K562 (cell line): ENCODE data around the gene TMEM72. TPM values are rescaled to one million over a fixed set of nuclear protein-coding genes. Genes with fewer than 3 reads are reported as not detected.

Source experiments
- CBFA2T3 ChIP-seq: fragments of 450-650 bp; IDR thresholded peaks from 2 replicates; pipeline ENCODE4 v1.6.1; 2017
- POLR2AphosphoS5 ChIP-seq: IDR thresholded peaks from 2 replicates; pipeline ENCODE4 v1.6.1; 2011; ENCODE audit warnings: mild to moderate bottlenecking, low read depth, low read length, moderate library complexity; ENCODE audit not compliant: control insufficient read depth, insufficient read depth
- RCOR1 ChIP-seq, 2 experiments: IDR thresholded peaks; 2 replicates each; pipeline ENCODE4 v1.6.1; 2012; ENCODE audit warnings: low read depth in 2 of 2, low read length in 2 of 2, borderline replicate concordance in 1 of 2, improper control_type of control experiment in 1 of 2
- ZNF134 ChIP-seq: fragments of 250-450 bp; sonication (Bioruptor Pico); conservative IDR thresholded peaks from 2 replicates; pipeline ENCODE4 v1.4.0; 2020
- ZNF76 ChIP-seq: fragments of 250-450 bp; sonication (Bioruptor Pico); IDR thresholded peaks from 2 replicates; pipeline ENCODE4 v1.4.0; 2020; ENCODE audit warnings: mild to moderate bottlenecking, moderate library complexity, borderline replicate concordance
- polyA plus RNA-seq, 8 experiments: library from polyadenylated mRNA; depleted of rRNA in 4 of 8; stranded (reverse) in 5 of 8; unstranded in 3 of 8; fragments of >200 nt; fragmentation: Nextera tagmentation in 2 of 8; fragmentation: Illumina TruSeq in 1 of 8; extraction: Ambion mirVana in 2 of 8; extraction: Trizol in 1 of 8; gene quantifications; 2 replicates each; pipeline versions ENCODE4 v1.2.1 to v1.2.3, GENCODE V29; 2011 to 2014; ENCODE audit warnings: inconsistent platforms in 1 of 8, missing spikeins in 1 of 8
- total RNA-seq, 7 experiments: library from RNA; depleted of rRNA in 6 of 7; stranded (reverse); fragments of >200 nt in 6 of 7; fragmentation: Illumina TruSeq in 2 of 7; extraction: Trizol in 2 of 7; gene quantifications; 2 replicates each; pipeline versions ENCODE4 v1.2.1 to v1.2.3, GENCODE V29; 2011 to 2021; ENCODE audit warnings: low replicate concordance in 1 of 7
- TF ChIP-seq, protein P1 (sequence below), 2 experiments: IDR thresholded peaks in 1 of 2; conservative IDR thresholded peaks in 1 of 2; 2 replicates each; pipeline ENCODE4 v1.6.1; 2016; ENCODE audit warnings: low read depth in 2 of 2, mild to moderate bottlenecking in 1 of 2, missing compliant biosample characterization in 1 of 2, missing genetic modification characterization in 1 of 2, moderate library complexity in 1 of 2
- TF ChIP-seq, protein P2 (sequence below): conservative IDR thresholded peaks from 2 replicates; pipeline ENCODE4 v1.6.1; 2011; ENCODE audit warnings: low read depth, mild to moderate bottlenecking, low read length; ENCODE audit not compliant: control insufficient read depth

Gene TMEM72
- total and polyA plus RNA-seq, 9 of the 15 experiments (the other 6 are each of a cell fraction or from before 2014, with no cell fraction given): not detected

DNA sequence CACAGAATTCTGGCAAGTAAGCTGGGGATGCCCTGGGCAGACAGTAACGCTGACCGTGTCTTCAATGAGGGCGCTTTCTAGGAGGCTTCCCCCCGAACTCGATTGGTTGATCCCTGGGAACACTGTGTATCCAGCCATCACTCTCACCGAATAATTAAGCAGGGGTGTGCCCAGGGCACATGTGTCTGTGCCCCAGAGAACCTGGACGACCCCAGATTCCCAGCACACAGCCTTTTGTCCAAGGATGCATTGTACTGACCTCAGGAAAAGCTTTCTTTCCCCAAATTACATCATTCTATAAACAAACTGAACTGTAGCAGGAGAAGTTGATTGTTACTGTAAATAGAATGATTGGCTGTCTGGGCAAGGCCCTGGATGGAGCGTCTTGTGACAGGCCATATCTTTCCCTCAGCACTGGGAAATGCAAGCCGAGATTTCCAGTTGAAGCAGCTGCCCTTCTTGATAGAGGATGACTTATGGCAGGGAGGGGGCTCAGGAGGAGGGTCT is 74.1 kb downstream of the TMEM72 start (continued):
- TF ChIP-seq, protein P1, sequence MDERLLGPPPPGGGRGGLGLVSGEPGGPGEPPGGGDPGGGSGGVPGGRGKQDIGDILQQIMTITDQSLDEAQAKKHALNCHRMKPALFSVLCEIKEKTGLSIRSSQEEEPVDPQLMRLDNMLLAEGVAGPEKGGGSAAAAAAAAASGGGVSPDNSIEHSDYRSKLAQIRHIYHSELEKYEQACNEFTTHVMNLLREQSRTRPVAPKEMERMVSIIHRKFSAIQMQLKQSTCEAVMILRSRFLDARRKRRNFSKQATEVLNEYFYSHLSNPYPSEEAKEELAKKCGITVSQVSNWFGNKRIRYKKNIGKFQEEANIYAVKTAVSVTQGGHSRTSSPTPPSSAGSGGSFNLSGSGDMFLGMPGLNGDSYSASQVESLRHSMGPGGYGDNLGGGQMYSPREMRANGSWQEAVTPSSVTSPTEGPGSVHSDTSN (CRISPR knock-in tag; IDR thresholded peaks at IDR 0.05; ENCODE audit: low read depth): no peak
- TF ChIP-seq, protein P1 (tag; conservative IDR thresholded peaks at IDR 0.05; ENCODE audit: low read depth): peak; percentile 43; the same call in 1 of the 2 replicates
- no peak for TF ChIP-seq POLR2AphosphoS5
- TF ChIP-seq CBFA2T3: peak; percentile 60
- TF ChIP-seq, protein P2, sequence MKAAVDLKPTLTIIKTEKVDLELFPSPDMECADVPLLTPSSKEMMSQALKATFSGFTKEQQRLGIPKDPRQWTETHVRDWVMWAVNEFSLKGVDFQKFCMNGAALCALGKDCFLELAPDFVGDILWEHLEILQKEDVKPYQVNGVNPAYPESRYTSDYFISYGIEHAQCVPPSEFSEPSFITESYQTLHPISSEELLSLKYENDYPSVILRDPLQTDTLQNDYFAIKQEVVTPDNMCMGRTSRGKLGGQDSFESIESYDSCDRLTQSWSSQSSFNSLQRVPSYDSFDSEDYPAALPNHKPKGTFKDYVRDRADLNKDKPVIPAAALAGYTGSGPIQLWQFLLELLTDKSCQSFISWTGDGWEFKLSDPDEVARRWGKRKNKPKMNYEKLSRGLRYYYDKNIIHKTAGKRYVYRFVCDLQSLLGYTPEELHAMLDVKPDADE: no peak
- TF ChIP-seq ZNF76: no peak
- 0 out of 2 replicates have a peak, but pooled peaks have one; percentile 35 for TF ChIP-seq ZNF134 (CRISPR knock-in tag)
- peak in 1 of 2 experiments; percentile 93; a peak in 2 of 4 replicates for TF ChIP-seq RCOR1 (IDR thresholded peaks at IDR 0.05; ENCODE audit: borderline replicate concordance in 1 of 2, low read depth in 2 of 2, low read length in 2 of 2)
